H9 (cell line): Measurements from ENCODE around the gene CARM1. TPM values are rescaled to one million over a fixed set of nuclear protein-coding genes. Genes with fewer than 3 reads are reported as not detected.

ENCODE experiments used
- DNase-seq: peaks from one replicate; pipeline ENCODE4 v3.0.0-alpha.2; 2017
- H2AFZ ChIP-seq: one replicate; pipeline ENCODE4 v1.6.1; 2013; ENCODE audit warnings: mild to moderate bottlenecking, low read length, control low read depth, moderate library complexity
- H2AK5ac ChIP-seq: 2 replicates; pipeline ENCODE4 v1.6.1; 2013; ENCODE audit warnings: low read length, control low read depth, mixed read lengths; ENCODE audit not compliant: insufficient read length
- H2BK120ac ChIP-seq: one replicate; pipeline ENCODE4 v1.6.1; 2013; ENCODE audit warnings: low read depth, mild to moderate bottlenecking, low read length, control low read depth, inconsistent platforms; ENCODE audit not compliant: poor library complexity, severe bottlenecking
- H2BK12ac ChIP-seq: 2 replicates; pipeline ENCODE4 v1.6.1; 2013; ENCODE audit warnings: low read length, control low read depth, mixed read lengths, low read depth; ENCODE audit not compliant: insufficient read length
- H2BK15ac ChIP-seq: 2 replicates; pipeline ENCODE4 v1.6.1; 2013; ENCODE audit warnings: low read depth, low read length, control low read depth
- H2BK20ac ChIP-seq: one replicate; pipeline ENCODE4 v1.6.1; 2013; ENCODE audit warnings: low read depth, mild to moderate bottlenecking, low read length, control low read depth, inconsistent platforms; ENCODE audit not compliant: poor library complexity, severe bottlenecking
- H2BK5ac ChIP-seq: 2 replicates; pipeline ENCODE4 v1.6.1; 2013; ENCODE audit warnings: low read length, control low read depth, mixed read lengths; ENCODE audit not compliant: insufficient read length
- H3K14ac ChIP-seq: 2 replicates; pipeline ENCODE4 v1.6.1; 2013; ENCODE audit warnings: low read length, control low read depth; ENCODE audit not compliant: insufficient read depth
- H3K18ac ChIP-seq: 2 replicates; pipeline ENCODE4 v1.6.1; 2013; ENCODE audit warnings: low read depth, mild to moderate bottlenecking, mixed read lengths, low read length, control low read depth; ENCODE audit not compliant: insufficient read length
- H3K23ac ChIP-seq: 2 replicates; pipeline ENCODE4 v1.6.1; 2013; ENCODE audit warnings: low read length, control low read depth, mixed read lengths, low read depth; ENCODE audit not compliant: insufficient read length
- H3K23me2 ChIP-seq: 2 replicates; pipeline ENCODE4 v1.6.1; 2013; ENCODE audit warnings: low read depth, mild to moderate bottlenecking, mixed read lengths, low read length, control low read depth; ENCODE audit not compliant: insufficient read length, poor library complexity, severe bottlenecking
- H3K27ac ChIP-seq: 2 replicates; pipeline ENCODE4 v1.5.1; 2013; ENCODE audit warnings: low read length, control low read depth, mixed read lengths, low read depth; ENCODE audit not compliant: insufficient read length
- H3K27me3 ChIP-seq: 2 replicates; pipeline ENCODE4 v1.6.1; 2013; ENCODE audit warnings: low read length, control low read depth, inconsistent platforms; ENCODE audit not compliant: insufficient read depth
- H3K4ac ChIP-seq: 2 replicates; pipeline ENCODE4 v1.6.1; 2013; ENCODE audit warnings: low read depth, mild to moderate bottlenecking, control low read depth, inconsistent platforms, low read length, moderate library complexity
- H3K4me1 ChIP-seq: 2 replicates; pipeline ENCODE4 v1.6.1; 2013; ENCODE audit warnings: low read length, control low read depth, inconsistent platforms; ENCODE audit not compliant: insufficient read depth
- H3K4me2 ChIP-seq: 2 replicates; pipeline ENCODE4 v1.6.1; 2013; ENCODE audit warnings: low read length, control low read depth, mixed read lengths; ENCODE audit not compliant: insufficient read length, insufficient read depth
- H3K56ac ChIP-seq: 2 replicates; pipeline ENCODE4 v1.6.1; 2013; ENCODE audit warnings: low read depth, mild to moderate bottlenecking, mixed read lengths, low read length, control low read depth; ENCODE audit not compliant: insufficient read length
- H3K79me1 ChIP-seq: 2 replicates; pipeline ENCODE4 v1.6.1; 2013; ENCODE audit warnings: low read depth, mild to moderate bottlenecking, moderate library complexity, low read length, control low read depth, inconsistent platforms; ENCODE audit not compliant: insufficient read depth, poor library complexity, severe bottlenecking
- H3K79me2 ChIP-seq: 2 replicates; pipeline ENCODE4 v1.6.1; 2013; ENCODE audit warnings: low read length, control low read depth, inconsistent platforms; ENCODE audit not compliant: insufficient read depth
- H3K9ac ChIP-seq: 2 replicates; pipeline ENCODE4 v1.6.1; 2013; ENCODE audit warnings: low read length, control low read depth, mixed read lengths; ENCODE audit not compliant: insufficient read length; ENCODE audit errors: extremely low read depth
- H3K9me3 ChIP-seq: one replicate; pipeline ENCODE4 v1.6.1; 2013; ENCODE audit warnings: low read depth, low read length, inconsistent platforms; ENCODE audit not compliant: control insufficient read depth
- H3T11ph ChIP-seq: one replicate; pipeline ENCODE4 v1.6.1; 2013; ENCODE audit warnings: mild to moderate bottlenecking, low read length, control low read depth, inconsistent platforms
- H4K20me1 ChIP-seq: one replicate; pipeline ENCODE4 v1.6.1; 2013; ENCODE audit not compliant: control insufficient read depth, insufficient read length, insufficient read depth
- H4K5ac ChIP-seq: 2 replicates; pipeline ENCODE4 v1.6.1; 2013; ENCODE audit warnings: low read depth, mild to moderate bottlenecking, mixed read lengths, low read length, control low read depth; ENCODE audit not compliant: insufficient read length
- H4K8ac ChIP-seq: replicated peaks from 2 replicates; pipeline ENCODE4 v1.6.1; 2013; ENCODE audit warnings: low read length, control low read depth, mixed read lengths, low read depth; ENCODE audit not compliant: insufficient read length
- H4K91ac ChIP-seq: 2 replicates; pipeline ENCODE4 v1.6.1; 2013; ENCODE audit warnings: low read depth, mild to moderate bottlenecking, moderate library complexity, mixed read lengths, low read length, control low read depth; ENCODE audit not compliant: insufficient read length
- H3K27ac Mint-ChIP-seq, 3 experiments: 2 replicates in 2 of 3; 3 replicates in 1 of 3; pipeline ENCODE4 v1.8.0; 2020 to 2021; ENCODE audit warnings: mixed read lengths in 3 of 3, mild to moderate bottlenecking in 1 of 3, moderate library complexity in 1 of 3
- H3K27me3 Mint-ChIP-seq: 2 replicates; pipeline ENCODE4 v1.8.0; 2021; ENCODE audit warnings: low read depth, mild to moderate bottlenecking, moderate library complexity, mixed read lengths
- H3K36me3 Mint-ChIP-seq, 3 experiments: 2 replicates in 2 of 3; 3 replicates in 1 of 3; pipeline ENCODE4 v1.8.0; 2020 to 2021; ENCODE audit warnings: low read depth in 3 of 3, mixed read lengths in 3 of 3; ENCODE audit not compliant: insufficient read depth in 1 of 3
- H3K4me1 Mint-ChIP-seq, 2 experiments: 2 replicates each; pipeline ENCODE4 v1.8.0; 2020; ENCODE audit warnings: mixed read lengths in 2 of 2
- H3K4me3 Mint-ChIP-seq, 2 experiments: 2 replicates in 1 of 2; 3 replicates in 1 of 2; pipeline ENCODE4 v1.8.0; 2020 to 2021; ENCODE audit warnings: mild to moderate bottlenecking in 2 of 2, mixed read lengths in 2 of 2, moderate library complexity in 1 of 2
- H3K9me3 Mint-ChIP-seq, 2 experiments: 2 replicates in 1 of 2; 3 replicates in 1 of 2; pipeline ENCODE4 v1.8.0; 2020; ENCODE audit warnings: mild to moderate bottlenecking in 2 of 2, mixed read lengths in 2 of 2, moderate library complexity in 1 of 2
- WGBS: extraction: QIAGEN DNeasy Blood & Tissue Kit; methylation state at CpG from one replicate; pipeline ENCODE4 v1.1.7; 2013; ENCODE audit warnings: missing lambda C conversion rate, low lambda C conversion rate, mixed read lengths; ENCODE audit not compliant: insufficient read length; ENCODE audit errors: extremely low coverage; 5-methylcytosine and 5-hydroxymethylcytosine counted together
- total RNA-seq: library from RNA; stranded (reverse); gene quantifications from 2 replicates; pipeline ENCODE4 v1.2.1, GENCODE V29; 2021
- TF ChIP-seq, protein P1 (sequence below): fragments of 200-600 bp; sonication (generic); conservative IDR thresholded peaks from 3 replicates; pipeline ENCODE4 v1.8.0; 2021; ENCODE audit warnings: antibody characterized with exemption, mild to moderate bottlenecking

CARM1 gene
- total RNA-seq, 1 experiment from 2014 or later = 111 TPM

DNA sequence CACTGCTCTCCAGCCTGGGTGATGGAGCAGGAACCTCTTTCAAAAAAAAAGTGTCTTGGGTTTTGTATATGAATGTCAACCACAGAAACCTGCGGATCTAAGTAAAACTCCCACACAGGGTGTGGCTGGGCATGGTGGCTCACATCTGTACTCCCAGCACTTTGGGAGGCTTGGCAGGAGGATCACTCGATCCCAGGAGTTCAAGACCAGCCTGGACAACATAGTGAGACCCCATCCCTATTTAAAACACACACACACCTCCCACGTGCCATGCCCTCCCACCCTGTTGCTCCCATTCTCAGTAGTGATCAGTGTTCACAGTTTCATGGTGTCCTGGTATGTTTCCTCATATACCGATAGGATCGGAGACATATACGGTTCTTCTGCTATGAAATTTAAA lies 44.5 kb upstream of the CARM1 start:
- Histone ChIP-seq H3K27me3 (no peaks in the 10 kb centered on the region), H2AFZ (no peak overlapping the region), H3K23ac (no peak overlapping the region), H2BK12ac (no peak overlapping the region), H3K79me2 (no peaks in the 10 kb centered on the region), H4K91ac (no peak overlapping the region), H3K4me1 (no peaks in the 10 kb centered on the region), H3K4me2 (no peak overlapping the region), H2BK20ac (no peak overlapping the region), H3K14ac (no peak overlapping the region), H3T11ph (no peak overlapping the region), H3K4ac (no peak overlapping the region), H3K27ac (no peak overlapping the region), H4K5ac (no peak overlapping the region), H2BK120ac (no peak overlapping the region), H2BK15ac (no peak overlapping the region), H3K18ac (no peak overlapping the region), H4K8ac (no peak overlapping the region), H3K23me2 (no peaks in the 10 kb centered on the region), H3K9me3 (no peaks in the 10 kb centered on the region), H2BK5ac (no peak overlapping the region), H3K56ac (no peak overlapping the region), H4K20me1 (no peaks in the 10 kb centered on the region), H3K79me1 (no peaks in the 10 kb centered on the region), H3K9ac (no peak overlapping the region), H2AK5ac (no peak overlapping the region)
- peaks cover 19 to 47% (median 33%) of the 10 kb centered on the region in 3 experiments; a peak in 5 of 7 replicates for H3K36me3 Mint-ChIP-seq
- no peak for DNase-seq
- TF ChIP-seq, protein P1, sequence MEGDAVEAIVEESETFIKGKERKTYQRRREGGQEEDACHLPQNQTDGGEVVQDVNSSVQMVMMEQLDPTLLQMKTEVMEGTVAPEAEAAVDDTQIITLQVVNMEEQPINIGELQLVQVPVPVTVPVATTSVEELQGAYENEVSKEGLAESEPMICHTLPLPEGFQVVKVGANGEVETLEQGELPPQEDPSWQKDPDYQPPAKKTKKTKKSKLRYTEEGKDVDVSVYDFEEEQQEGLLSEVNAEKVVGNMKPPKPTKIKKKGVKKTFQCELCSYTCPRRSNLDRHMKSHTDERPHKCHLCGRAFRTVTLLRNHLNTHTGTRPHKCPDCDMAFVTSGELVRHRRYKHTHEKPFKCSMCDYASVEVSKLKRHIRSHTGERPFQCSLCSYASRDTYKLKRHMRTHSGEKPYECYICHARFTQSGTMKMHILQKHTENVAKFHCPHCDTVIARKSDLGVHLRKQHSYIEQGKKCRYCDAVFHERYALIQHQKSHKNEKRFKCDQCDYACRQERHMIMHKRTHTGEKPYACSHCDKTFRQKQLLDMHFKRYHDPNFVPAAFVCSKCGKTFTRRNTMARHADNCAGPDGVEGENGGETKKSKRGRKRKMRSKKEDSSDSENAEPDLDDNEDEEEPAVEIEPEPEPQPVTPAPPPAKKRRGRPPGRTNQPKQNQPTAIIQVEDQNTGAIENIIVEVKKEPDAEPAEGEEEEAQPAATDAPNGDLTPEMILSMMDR = no peak
- H3K9me3 Mint-ChIP-seq = no peaks in the 10 kb centered on the region
- H3K4me3 Mint-ChIP-seq = no peak overlapping the region
- no peaks in the 10 kb centered on the region for H3K27me3 Mint-ChIP-seq
- H3K27ac Mint-ChIP-seq = no peak overlapping the region
- H3K4me1 Mint-ChIP-seq = no peaks in the 10 kb centered on the region
- WGBS = no CpG with 5 or more reads among the region's 6 CpGs
